ENCODE results near the gene SUMO2.
"Not testable (repeated sequence)": the region's sequence is repeated elsewhere in the genome, so short reads cannot be mapped to it uniquely, and the experiment has no call there.

Gene SUMO2

GRCh38 chr17:75181608-75182318 is 996 bp downstream of the SUMO2 start:
- no peak for DNase-seq (ENCODE audit: low read depth)

- no peak for DNase-seq (ENCODE audit: low read depth)
Observed at GRCh38 chr17:75181110-75181509, 1.6 kb downstream of the SUMO2 start.

DNA sequence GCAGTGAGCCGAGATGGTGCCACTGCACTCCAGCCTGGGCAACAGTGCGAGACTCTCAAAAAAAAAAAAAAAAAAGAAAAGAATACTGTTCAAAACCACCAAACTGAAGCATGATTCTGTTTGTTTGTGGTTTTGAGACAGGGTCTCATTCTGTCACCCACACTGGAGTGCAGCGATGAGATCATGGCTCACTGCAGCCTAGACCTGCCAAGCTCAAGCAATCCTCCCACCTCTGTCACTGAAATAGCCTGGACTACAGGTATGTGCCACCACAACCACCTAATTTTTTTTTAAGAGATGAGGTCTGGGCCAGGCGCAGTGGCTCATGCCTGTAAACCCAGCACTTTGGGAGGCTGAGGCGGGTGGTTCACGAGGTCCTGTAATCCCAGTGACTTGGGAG is 4.3 kb downstream of the SUMO2 start:
- no peak for DNase-seq (ENCODE audit: low read depth)

DNA sequence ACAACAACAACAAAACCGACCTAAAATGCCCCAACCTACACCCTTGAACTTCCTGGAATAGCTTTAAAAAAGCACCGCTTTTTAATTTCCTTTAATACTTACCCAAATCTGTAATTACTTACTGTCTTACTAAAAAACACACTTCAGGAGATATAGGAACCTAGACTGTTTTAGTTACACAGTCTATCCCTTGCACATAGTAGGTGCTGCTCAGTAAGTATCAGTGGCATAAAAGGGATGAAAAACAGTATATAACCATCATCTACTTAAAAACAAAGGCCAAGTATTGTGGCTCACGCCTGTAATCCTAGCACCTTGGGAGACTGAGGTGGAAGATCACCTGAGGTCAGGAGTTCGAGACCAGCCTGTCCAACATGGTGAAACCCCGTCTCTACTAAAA is 6.1 kb downstream of the SUMO2 start:
- DNase-seq (ENCODE audit: low read depth), result no peak

DNA sequence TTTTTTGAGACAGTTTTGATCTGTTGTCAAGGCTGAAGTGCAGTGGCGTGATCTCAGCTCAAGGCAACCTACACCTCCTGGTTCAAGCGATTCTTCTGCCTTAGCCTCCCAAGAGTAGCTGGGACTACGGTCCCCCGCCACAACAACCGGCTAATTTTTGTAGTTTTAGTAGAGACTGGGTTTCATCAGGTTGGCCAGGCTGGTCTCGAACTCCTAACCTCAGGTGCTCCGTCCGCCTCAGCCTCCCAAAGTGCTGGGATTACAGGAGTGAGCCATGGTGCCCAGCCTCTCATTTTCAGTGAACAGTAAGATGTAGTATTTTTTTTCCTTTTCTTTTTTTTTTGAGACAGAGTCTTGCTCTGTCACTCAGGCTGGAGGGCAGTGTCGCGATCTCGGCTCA is 7.8 kb downstream of the SUMO2 start:
- DNase-seq (ENCODE audit: low read depth), result no peak

- DNase-seq (ENCODE audit: low read depth), result no peak
Observed at GRCh38 chr17:75173526-75173925, 9.2 kb downstream of the SUMO2 start.

DNA sequence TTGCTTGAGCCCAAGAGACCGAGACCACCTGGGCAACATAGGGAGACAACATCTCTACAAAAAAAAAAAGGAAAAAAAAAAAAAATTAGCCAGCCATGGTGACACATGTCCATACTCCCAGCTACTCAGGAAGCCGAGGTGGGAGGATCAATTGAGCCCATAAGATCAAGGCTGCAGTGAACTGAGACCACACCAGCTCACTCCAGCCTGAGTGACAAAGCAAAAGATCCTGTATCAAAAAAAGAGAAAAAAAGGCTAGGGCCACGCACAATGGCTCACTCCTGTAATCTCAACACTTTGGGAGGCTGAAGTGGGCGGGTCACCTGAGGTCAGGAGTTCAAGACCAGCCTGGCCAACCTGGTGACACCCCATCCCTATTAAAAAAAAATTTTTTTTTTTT is 13.8 kb downstream of the SUMO2 start:
- DNase-seq (ENCODE audit: low read depth), result no peak

GRCh38 chr17:75164606-75165005 is 18.2 kb downstream of the SUMO2 start:
- DNase-seq (ENCODE audit: low read depth), result not testable (repeated sequence)

- DNase-seq (ENCODE audit: low read depth), result no peak
Observed at GRCh38 chr17:75163074-75163473, 19.7 kb downstream of the SUMO2 start.

GRCh38 chr17:75160211-75160610 is 22.5 kb downstream of the SUMO2 start:
- no peak for DNase-seq (ENCODE audit: low read depth)

DNA sequence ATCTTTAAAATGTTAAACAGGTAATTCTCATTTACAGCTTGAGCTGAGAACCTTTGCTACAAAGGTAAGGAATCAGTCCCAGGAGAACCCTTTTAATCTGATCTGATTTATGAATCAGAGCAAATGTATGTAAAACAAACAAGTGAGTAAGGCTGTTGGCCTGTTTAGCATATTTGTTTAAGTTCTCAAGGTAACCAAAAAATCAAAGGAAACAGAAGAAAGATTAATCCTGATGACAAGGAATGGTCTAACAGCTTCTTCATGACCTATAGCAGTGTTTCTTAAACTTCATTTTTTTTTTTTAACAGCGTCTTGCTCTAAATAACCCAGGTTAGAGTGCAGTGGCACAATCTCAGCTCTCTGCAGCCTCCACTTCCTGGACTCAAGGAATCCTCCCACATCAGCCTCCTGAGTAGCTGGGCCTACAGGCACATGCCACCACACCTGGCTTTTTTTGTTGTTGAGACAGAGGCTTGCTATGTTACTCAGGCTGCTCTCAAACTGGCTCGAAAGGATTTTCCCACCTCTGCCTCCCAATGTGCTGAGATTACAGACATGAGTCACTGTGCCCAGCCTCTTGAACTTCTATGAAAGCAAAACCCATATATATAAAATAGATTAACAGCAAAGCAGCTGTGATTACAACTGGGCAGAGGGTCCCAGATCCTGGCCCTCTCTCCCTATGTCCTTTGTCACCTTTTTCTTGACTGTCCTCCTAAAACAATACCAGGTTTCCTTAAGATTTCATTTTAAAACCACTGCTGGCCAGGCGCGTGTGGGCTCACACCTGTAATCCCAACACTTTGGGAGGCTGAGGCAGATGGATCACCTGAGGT is 23.3 kb downstream of the SUMO2 start:
- DNase-seq (ENCODE audit: low read depth), result peak; percentile 65

GRCh38 chr17:75158480-75158879 is 24.3 kb downstream of the SUMO2 start:
- not testable (repeated sequence) for DNase-seq (ENCODE audit: low read depth)

- DNase-seq (ENCODE audit: low read depth), result no peak
Observed at GRCh38 chr17:75155191-75155601, 27.6 kb downstream of the SUMO2 start.

DNA sequence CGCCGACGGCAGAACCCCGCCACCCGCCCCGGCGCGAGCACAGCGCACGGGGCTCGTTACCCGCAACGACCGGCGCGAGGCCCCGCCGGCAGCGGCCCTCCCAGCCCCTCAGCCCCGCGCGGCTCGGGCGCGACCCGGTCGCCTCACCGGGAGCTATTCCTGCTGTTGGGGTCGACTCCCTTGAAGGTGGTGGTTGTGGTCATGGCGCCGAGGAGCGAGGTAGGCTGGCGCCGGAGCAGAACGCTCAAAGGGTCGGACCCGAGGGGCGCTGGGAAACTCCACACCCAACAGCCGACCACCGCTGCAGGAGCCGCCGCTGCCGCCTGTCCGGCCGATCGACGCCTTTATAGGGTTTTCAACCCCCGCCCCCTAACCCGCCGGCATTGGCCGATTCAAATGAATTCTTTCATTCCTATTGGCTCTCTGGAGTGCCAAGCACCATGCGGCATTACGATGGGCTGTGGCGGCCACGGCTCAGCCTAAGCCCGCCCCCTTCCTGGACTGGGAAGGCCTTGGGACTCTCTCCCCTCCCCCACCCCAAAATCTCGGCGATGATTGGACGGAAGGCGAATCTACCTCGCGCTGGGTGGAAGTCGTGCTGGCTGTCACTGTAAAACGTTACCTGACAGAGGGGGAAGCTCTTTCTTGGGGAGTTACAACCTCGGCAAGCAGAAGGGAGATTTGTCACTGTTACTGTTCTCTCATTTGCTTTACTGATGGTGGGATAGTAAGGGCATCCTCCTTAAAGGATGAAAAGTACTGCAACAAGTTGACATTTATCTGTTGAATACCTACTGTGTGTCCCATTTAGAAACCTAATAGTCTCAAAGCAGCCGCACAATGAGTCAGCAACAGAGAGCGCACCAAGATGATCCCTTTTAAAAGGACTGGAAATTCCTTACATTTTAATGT is 28.3 kb downstream of the SUMO2 start, which contains the start of gene JPT1:
JPT1 (minus strand) TSS at position 318 of the 912 bp plus-strand sequence; CDS start at position 203, 115 bp downstream.
- peak; percentile 87 for DNase-seq (ENCODE audit: low read depth)

GRCh38 chr17:75153780-75154194 is 29.0 kb downstream of the SUMO2 start:
- no peak for DNase-seq (ENCODE audit: low read depth)

DNA sequence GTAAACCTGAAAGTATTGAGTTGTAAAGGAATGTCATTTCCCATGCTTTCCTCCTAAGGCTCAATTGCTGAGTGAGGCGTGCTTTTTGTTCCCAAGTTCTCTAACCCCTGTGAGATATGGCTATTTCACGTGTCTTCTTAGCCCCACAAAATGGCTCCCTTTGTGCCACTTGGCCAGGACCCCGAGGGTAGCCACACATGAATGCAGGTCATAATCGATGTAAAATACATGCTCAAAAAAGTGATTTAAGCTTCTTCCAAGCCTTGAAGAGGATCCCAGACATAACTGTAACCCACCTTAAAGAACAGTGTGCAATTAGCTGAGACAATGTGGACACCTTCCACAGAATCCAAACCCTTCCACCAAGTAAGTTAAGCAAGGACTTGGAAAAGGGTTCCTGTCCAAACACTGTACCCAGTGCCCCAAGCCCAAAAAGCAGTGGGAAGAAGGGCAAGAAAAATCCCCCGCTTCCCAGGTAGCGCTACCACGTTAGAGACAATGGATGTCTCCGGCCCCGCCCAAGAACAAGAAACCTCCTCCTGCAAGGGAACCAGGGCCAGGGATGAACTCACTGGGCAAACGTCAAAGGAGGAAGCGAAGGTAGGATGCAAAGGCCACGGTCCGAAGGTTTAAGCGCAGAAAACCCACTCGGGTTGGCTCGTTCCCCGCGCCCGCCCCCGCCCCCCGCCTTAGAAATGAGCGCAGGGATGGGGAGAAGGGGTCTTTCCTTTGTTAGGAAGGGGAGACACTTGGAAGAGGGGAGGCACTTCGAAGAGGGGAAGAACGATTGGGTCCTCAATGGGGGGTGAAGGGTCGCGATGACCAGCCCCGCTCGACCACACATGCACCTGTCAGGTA is 29.6 kb downstream of the SUMO2 start:
- DNase-seq (ENCODE audit: low read depth), result no peak

DNA sequence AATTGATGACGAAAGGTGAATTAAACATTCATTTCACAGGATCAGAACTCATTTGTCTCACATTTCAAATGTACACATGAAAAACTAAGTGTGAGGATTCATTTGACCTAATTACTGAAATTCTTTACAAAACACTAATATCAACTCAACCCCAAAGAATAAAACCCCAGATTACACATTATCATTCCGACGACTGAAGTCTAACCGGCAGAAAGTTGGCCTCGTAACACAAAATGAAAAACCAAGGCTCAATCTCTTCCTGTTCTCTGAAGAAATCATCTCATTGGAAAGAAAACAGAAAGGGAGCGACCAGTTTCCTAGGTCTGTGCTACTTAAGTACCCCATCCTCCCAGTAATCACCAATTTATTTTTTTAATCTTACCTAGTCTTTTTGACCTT is 30.2 kb downstream of the SUMO2 start:
- DNase-seq (ENCODE audit: low read depth), result no peak

- no peak for DNase-seq (ENCODE audit: low read depth)
Observed at GRCh38 chr17:75151930-75152329, 30.8 kb downstream of the SUMO2 start.

GRCh38 chr17:75147878-75148546 is 34.7 kb downstream of the SUMO2 start:
- DNase-seq (ENCODE audit: low read depth), result no peak

- no peak for DNase-seq (ENCODE audit: low read depth)
Observed at GRCh38 chr17:75146592-75146991, 36.2 kb downstream of the SUMO2 start.
